Ovary (tissue), 3 donors: Measurements from ENCODE around the gene GUCY1A1.

Experiments used
- CTCF ChIP-seq, 3 donors: fragments of 450-650 bp in 2 of 3; fragments of 200-600 bp in 1 of 3; IDR thresholded peaks; one replicate each; pipeline versions ENCODE4 v1.5.1 to v1.8.0; 2016 to 2022; ENCODE audit warnings: antibody characterized with exemption in 3 of 3, mild to moderate bottlenecking in 1 of 3
- POLR2A ChIP-seq: fragments of 450-650 bp; IDR thresholded peaks from one replicate; pipeline ENCODE4 v1.6.1; 2017; ENCODE audit warnings: antibody characterized with exemption, mild to moderate bottlenecking, moderate library complexity
- donor health status: DM: no; HTN: no; CAD: no.

- TF ChIP-seq CTCF (IDR thresholded peaks at IDR 0.05) (no peak), POLR2A (no peak)
These were observed 106.0 kb downstream of the GUCY1A1 start for GRCh38 chr4:155772459-155773195.
